Mucosa of stomach (tissue), 1 donor: ENCODE data around the gene SLC2A8.

Experiments
- H3K27me3 ChIP-seq: one replicate; pipeline ENCODE4 v1.7.0; 2013; ENCODE audit warnings: mild to moderate bottlenecking, low read length; ENCODE audit not compliant: control insufficient read depth, insufficient read depth
- H3K36me3 ChIP-seq: one replicate; pipeline ENCODE4 v1.7.0; 2013; ENCODE audit warnings: low read length; ENCODE audit not compliant: control insufficient read depth, insufficient read depth
- H3K4me1 ChIP-seq: one replicate; pipeline ENCODE4 v1.7.0; 2013; ENCODE audit warnings: mild to moderate bottlenecking, low read length; ENCODE audit not compliant: control insufficient read depth, insufficient read depth
- H3K4me3 ChIP-seq: one replicate; pipeline ENCODE4 v1.7.0; 2013; ENCODE audit warnings: low read length
- H3K9ac ChIP-seq: one replicate; pipeline ENCODE4 v1.7.0; 2013; ENCODE audit warnings: mild to moderate bottlenecking, low read length, moderate library complexity
- H3K9me3 ChIP-seq: one replicate; pipeline ENCODE4 v1.7.0; 2013; ENCODE audit warnings: mild to moderate bottlenecking, low read length, moderate library complexity; ENCODE audit not compliant: control insufficient read depth
- donor health status: Pancreatic carcinoma.

The SLC2A8 gene

DNA sequence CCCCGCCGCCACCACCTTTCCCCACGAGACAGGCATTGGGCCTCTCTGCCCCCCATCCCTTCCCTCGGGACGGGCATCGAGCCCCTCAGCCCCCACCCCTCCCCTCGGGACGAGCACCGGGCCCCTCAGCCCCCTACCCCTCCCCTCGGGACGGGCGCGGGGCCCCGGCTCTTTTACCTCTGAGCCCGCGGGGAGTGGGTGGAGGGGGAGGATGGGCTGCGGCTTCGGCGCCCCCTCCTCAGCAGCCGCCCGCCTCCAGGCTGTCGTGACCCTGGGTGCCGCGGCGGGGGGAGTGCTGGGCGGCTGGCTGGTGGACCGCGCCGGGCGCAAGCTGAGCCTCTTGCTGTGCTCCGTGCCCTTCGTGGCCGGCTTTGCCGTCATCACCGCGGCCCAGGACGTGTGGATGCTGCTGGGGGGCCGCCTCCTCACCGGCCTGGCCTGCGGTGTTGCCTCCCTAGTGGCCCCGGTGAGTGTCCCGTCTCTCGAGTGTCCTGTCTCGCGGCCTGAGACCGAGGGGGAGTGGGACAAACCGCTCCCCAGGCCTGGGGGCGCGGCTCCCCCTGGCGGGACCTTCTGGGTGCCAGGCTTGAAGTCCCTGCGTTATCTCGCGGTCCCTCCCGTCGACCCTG is 791 bp downstream of the SLC2A8 start:
- Histone ChIP-seq H3K9ac (peak overlapping the region; percentile 68), H3K4me1 (peaks cover 12% of the 10 kb centered on the region), H3K27me3 (no peaks in the 10 kb centered on the region), H3K36me3 (no peaks in the 10 kb centered on the region), H3K9me3 (no peaks in the 10 kb centered on the region), H3K4me3 (peak overlapping the region; percentile 24)

GRCh38 chr9:127398275-127398647 is 1.3 kb downstream of the SLC2A8 start:
- Histone ChIP-seq H3K4me3 (peak overlapping the region; percentile 12), H3K9me3 (no peaks in the 10 kb centered on the region), H3K9ac (peak overlapping the region; percentile 68), H3K4me1 (peaks cover 12% of the 10 kb centered on the region), H3K27me3 (no peaks in the 10 kb centered on the region), H3K36me3 (no peaks in the 10 kb centered on the region)

DNA sequence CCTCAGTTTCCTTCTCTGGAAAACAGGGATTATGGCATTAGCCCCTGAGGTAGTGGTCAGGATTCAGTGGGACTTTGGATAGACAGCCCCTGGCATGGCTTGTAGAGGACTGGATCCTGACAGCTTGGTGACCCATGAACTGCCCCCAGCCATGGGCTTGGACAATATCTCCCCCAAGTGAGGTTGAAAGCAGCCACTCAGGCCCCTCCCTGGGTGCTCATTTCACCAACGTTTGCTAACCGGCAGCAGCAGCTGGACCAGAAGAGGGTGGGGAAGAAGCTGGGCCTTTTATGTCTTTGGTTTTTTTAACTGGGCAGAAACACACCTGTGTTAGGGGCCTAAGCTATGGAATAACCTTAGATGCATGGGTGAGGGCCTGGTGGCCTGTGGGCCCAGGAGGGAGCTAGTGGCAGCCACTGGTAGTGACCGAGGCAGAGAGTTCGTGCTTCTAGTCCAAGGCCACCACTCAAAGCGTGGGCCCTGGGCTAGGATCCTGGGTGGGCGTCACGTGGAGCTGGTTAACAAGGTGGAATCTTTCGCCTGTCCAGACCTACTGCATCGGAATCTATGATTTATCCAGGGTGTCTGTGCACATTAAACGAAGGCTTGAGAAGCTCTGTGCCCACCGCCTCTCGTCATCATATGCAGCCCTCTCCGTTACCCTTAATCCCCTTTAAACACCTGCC is 1.9 kb downstream of the SLC2A8 start:
- H3K9me3 ChIP-seq = no peaks in the 10 kb centered on the region
- no peaks in the 10 kb centered on the region for H3K27me3 ChIP-seq
- H3K36me3 ChIP-seq = no peaks in the 10 kb centered on the region
- peaks cover 12% of the 10 kb centered on the region for H3K4me1 ChIP-seq
- H3K4me3 ChIP-seq = no peak overlapping the region
- peak overlapping the region; percentile 68 for H3K9ac ChIP-seq

GRCh38 chr9:127399736-127400269 is 2.8 kb downstream of the SLC2A8 start:
- Histone ChIP-seq H3K9me3 (no peaks in the 10 kb centered on the region), H3K4me3 (no peak overlapping the region), H3K36me3 (no peaks in the 10 kb centered on the region), H3K4me1 (peaks cover 12% of the 10 kb centered on the region), H3K27me3 (no peaks in the 10 kb centered on the region), H3K9ac (no peak overlapping the region)

GRCh38 chr9:127402401-127403090 is 5.6 kb downstream of the SLC2A8 start:
- Histone ChIP-seq H3K9me3 (no peaks in the 10 kb centered on the region), H3K9ac (no peak overlapping the region), H3K4me1 (peaks cover 17% of the 10 kb centered on the region), H3K4me3 (no peak overlapping the region), H3K36me3 (peaks cover 8% of the 10 kb centered on the region), H3K27me3 (no peaks in the 10 kb centered on the region)

- H3K27me3 ChIP-seq = no peaks in the 10 kb centered on the region
- H3K9ac ChIP-seq = no peak overlapping the region
- H3K4me3 ChIP-seq = no peak overlapping the region
- H3K36me3 ChIP-seq = peaks cover 8% of the 10 kb centered on the region
- H3K9me3 ChIP-seq = no peaks in the 10 kb centered on the region
- peaks cover 13% of the 10 kb centered on the region for H3K4me1 ChIP-seq
Observed at GRCh38 chr9:127403507-127404192, 6.7 kb downstream of the SLC2A8 start.

GRCh38 chr9:127404631-127405030 is 7.7 kb downstream of the SLC2A8 start:
- Histone ChIP-seq H3K9ac (no peak overlapping the region), H3K4me3 (no peak overlapping the region), H3K36me3 (peaks cover 8% of the 10 kb centered on the region), H3K27me3 (no peaks in the 10 kb centered on the region), H3K9me3 (no peaks in the 10 kb centered on the region), H3K4me1 (peaks cover 11% of the 10 kb centered on the region)

- Histone ChIP-seq H3K4me1 (peaks cover 11% of the 10 kb centered on the region), H3K27me3 (no peaks in the 10 kb centered on the region), H3K9ac (no peak overlapping the region), H3K36me3 (peaks cover 8% of the 10 kb centered on the region), H3K4me3 (no peak overlapping the region), H3K9me3 (no peaks in the 10 kb centered on the region)
Observed at GRCh38 chr9:127405344-127406125, 8.6 kb downstream of the SLC2A8 start.

DNA sequence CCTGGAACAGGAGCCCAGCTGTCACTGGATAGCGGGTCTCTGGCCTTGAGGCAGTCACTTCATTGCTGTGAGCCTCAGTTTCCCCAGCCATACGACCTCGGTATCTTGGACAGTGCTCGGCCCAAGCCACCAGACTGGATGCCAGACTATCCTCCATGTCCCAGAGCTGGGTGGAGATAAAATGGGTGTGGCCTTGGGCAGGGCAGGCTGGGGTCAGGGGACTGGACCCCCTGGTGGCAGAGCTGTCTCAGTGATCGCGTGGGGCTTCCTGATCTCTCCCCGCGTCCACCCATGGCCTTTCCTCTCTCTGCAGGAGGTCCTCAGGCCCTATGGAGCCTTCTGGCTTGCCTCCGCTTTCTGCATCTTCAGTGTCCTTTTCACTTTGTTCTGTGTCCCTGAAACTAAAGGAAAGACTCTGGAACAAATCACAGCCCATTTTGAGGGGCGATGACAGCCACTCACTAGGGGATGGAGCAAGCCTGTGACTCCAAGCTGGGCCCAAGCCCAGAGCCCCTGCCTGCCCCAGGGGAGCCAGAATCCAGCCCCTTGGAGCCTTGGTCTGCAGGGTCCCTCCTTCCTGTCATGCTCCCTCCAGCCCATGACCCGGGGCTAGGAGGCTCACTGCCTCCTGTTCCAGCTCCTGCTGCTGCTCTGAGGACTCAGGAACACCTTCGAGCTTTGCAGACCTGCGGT is 10.0 kb downstream of the SLC2A8 start:
- Histone ChIP-seq H3K9me3 (no peaks in the 10 kb centered on the region), H3K4me3 (no peak overlapping the region), H3K27me3 (no peaks in the 10 kb centered on the region), H3K9ac (no peak overlapping the region), H3K36me3 (peaks cover 8% of the 10 kb centered on the region), H3K4me1 (peaks cover 11% of the 10 kb centered on the region)

- Histone ChIP-seq H3K9ac (no peak overlapping the region), H3K9me3 (no peaks in the 10 kb centered on the region), H3K4me1 (peaks cover 11% of the 10 kb centered on the region), H3K36me3 (peaks cover 8% of the 10 kb centered on the region), H3K27me3 (no peaks in the 10 kb centered on the region), H3K4me3 (no peak overlapping the region)
Observed at GRCh38 chr9:127407492-127407843, 10.5 kb downstream of the SLC2A8 start.

GRCh38 chr9:127411122-127411521 is 14.2 kb downstream of the SLC2A8 start:
- H3K27me3 ChIP-seq = no peaks in the 10 kb centered on the region
- H3K9me3 ChIP-seq = no peaks in the 10 kb centered on the region
- no peak overlapping the region for H3K4me3 ChIP-seq
- peaks cover 11% of the 10 kb centered on the region for H3K4me1 ChIP-seq
- no peaks in the 10 kb centered on the region for H3K36me3 ChIP-seq
- no peak overlapping the region for H3K9ac ChIP-seq
